A549 treated with AZD2906 at 1 μM for 4 hours (cell line): ENCODE data around the gene POLD1. TPM values are rescaled to one million over a fixed set of nuclear protein-coding genes. Genes with fewer than 3 reads are reported as not detected.

Source experiments
- total RNA-seq: library from RNA; stranded (reverse); fragments of 200-300 nt; extraction: Qiagen RNA extraction; gene quantifications from 5 replicates; pipeline ENCODE4 v1.2.3, GENCODE V29; 2022

Gene POLD1
- 48.0 to 80.8 TPM (median 75.0 TPM) in 5 replicates for total RNA-seq

DNA sequence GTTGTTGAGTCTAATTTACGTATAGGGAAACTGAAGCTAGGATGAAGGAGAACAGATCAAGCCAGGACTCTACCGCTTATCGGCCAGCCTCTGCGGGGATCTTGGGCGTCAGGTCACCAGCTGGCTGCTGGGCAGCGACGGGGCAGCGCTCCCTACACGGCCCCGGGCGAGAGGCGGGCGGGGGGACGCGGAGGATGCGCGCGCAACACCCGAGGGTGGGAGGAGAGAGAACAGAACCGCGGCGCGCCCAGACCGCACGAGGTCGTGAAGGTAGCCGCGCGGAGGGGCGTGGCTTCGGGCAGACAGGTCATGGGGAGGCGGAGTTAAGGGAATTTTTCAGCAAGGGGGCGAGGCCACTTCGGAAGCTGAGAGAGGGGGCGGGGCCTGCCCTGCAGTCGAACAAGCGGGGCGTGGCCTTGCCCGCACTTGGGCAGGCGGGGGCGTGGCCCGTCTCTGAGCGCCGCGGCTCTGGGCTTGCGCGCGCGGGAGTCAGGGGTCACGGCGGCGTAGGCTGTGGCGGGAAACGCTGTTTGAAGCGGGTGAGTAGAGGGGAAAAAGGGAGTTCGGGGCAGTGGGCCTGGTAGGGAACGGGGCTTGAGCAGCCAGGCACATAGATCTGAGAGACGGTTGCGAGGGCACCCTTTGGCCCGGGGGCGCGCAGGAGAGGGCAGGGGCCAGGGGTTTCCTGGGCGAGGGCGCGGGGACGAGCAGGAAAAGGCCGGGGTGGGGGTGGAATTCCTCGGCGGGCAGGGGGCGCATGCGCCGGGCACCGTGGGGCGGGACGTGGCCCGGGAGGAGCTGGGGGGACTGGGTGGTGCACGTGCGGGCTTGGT, at the start of gene POLD1:
Gene POLD1 (plus strand): TSS at position 496 of the 833 bp plus-strand sequence. CDS start 14,505 bp downstream, outside the sequence.

DNA sequence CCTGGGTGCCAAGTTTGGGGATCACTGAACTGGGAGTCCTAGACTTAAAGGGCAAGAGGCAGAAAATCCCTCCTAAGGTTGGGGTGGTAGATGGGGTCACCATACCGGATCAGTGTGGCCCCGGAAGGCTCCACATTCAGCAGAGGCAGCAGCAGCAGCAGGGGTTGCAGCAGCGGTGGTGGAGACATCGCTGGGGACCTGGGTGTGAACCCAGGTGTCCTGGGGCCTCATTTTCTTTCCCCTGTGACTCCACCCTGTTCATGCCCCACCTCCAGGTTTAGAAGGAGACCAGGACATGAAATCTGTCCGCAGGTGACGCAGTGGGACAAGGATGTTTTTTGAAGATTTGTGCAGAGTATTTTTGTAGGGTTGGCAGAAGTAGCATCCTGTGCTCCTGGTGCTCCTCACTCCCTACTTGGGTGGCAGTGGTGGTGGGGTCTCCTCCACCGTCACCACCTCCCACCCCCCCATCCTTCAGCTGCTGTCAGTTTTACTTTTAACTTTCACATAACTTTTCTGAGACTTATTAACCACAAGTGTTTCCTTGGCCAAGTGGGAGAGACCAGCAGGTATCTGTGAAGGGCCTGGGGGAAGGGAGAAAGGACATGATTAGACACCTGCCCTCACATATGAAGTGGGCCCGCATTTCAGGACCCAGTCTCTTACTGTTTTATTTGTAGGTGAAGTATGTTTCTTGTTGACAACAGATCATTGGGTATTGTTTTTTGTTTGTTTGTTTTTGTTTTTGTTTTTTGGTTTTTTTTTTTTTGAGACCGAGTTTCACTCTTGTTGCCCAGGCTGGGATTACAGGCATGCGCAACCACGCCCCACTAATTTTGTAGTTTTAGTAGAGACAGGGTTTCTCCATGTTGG, 18.5 kb upstream of the POLD1 start, which contains the start of gene NAPSA:
Gene NAPSA (minus strand): TSS at position 206 of the 873 bp plus-strand sequence. CDS start 18 bp downstream, at position 188.

DNA sequence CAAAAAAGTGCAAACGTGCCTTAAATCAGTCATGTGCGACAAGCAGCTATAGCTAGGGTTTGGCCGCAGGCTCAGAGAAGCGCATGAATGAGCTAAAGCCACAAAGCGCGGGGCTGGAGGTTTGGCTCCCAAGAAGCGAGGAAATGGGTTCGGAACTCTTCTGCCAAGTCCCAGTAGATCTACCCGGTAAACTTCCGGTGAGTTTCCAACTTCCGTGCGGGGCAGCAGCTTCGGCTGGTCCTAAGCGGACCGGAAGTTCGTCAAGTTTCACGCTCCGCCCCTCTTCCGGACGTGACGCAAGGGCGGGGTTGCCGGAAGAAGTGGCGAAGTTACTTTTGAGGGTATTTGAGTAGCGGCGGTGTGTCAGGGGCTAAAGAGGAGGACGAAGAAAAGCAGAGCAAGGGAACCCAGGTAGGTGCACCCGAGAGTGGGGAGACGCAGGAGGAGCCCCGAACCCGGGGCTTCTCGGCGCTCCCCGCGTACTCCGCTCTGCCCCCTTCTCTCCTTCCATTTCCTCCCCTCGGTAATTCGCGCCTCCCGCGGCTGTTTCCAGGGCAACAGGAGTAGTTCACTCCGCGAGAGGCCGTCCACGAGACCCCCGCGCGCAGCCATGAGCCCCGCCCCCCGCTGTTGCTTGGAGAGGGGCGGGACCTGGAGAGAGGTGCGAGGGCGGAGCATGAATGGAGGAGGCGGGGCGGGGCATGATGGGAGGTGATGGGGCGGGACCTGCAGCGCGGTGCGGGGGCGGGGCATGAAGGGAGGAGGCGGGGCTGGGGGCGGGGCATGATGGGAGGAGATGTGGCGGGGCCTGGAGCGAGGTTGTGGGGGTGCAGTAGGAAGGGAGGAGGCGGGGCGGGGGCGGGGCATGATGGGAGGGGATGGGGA, 7.7 kb upstream of the POLD1 start, which contains the start of gene NR1H2:
Gene NR1H2 (plus strand): TSS at position 292 of the 885 bp plus-strand sequence. CDS start 1,149 bp downstream, outside the sequence.

DNA sequence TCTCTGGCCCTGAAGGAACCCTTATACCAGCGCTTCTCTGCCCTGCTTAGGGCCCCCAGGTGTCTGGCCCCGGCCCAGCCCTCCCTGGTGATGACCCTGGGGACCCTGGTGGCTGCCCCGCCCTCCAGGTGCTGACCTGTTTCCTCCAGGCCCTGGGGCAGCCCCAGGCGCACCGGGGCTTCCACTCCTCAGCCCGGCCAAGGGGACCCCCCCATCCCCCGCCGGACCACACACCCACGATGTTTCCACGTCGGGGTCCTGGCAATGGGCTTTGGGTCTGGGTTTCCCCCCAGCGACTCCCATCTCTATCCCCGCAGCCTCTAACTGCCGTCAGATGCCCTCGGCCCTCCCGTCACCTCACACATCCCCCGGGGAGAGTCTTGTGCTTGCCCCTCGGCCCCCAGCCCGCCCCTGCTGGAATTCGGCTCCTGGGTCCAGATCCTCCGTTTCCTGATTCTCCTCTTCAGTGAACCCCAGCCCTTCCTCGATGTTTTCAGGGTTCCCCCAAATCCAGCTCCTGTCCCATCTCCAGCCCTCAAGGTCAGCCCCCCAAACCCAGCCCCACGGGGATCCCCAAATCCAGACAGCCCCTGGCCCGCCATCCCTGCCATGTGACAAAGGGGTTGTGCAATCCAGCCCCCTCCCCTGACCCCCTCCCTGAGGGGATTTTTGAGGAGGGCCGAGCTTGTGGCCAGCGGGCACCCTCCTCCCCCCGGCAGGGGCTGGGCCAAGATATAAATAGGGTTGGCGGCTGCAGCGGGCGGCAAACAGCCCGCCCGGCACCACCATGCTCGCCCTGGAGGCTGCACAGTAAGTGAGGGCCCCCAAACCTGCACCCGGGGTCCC, 34.3 kb downstream of the POLD1 start, which contains the start of gene SPIB:
Gene SPIB (plus strand): TSS at position 763 of the 846 bp plus-strand sequence. CDS start 25 bp downstream, at position 788.

DNA sequence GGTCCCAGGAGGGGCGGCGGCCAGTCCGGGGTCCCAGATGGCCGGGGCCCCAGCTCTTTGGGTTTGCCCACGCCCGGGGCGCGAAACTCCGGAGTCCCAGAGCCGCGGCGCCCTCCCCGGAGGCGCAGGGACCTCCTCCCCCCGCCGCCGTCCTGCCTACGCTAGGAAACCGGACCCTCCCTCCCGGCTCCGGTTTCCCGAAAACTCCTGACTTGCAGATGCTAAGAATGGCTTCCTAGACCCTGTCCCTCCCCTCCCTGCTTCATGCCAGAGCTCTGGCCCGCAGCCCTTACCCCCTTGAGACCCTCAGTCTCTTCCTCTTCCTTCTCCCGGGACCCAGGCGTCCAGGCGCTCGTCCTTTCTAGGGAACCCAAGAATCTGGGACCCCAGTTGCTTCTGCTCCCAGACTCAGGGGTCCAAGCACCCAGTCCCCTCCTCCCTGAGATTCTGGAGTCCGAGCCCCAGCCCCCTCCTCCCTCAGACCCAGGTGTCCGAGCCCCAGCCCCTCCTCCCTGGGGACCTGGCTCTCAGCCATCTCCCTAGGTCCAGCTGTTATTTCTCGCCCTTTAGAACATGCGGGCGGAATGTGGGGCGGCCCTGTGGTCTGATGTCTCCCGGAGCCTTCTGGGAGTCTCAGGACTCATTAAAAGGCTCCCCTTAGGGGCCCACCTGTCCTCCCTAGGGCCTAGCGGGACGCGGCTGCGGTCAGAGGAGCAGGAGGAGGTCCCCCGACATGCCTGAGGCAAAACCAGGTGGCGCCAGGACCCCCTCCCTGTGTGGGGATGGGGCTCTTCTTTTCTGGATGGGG, 48.3 kb downstream of the POLD1 start, which contains the start of gene MYBPC2:
Gene MYBPC2 (plus strand): TSS at position 672 of the 808 bp plus-strand sequence. CDS start 62 bp downstream, at position 734.

Other genes with a start within 250 kb of the POLD1 start
- not detected in 5 replicates for gene IZUMO2, start 221.1 kb upstream of the POLD1 start, total RNA-seq
- 5.3 to 6.4 TPM (median 5.8 TPM) in 5 replicates for gene MYH14, start 180.7 kb upstream of the POLD1 start, total RNA-seq
- 0.96 to 1.5 TPM (median 1.5 TPM) in 5 replicates for gene KCNC3, start 55.0 kb upstream of the POLD1 start, total RNA-seq
- 0.51 to 1.0 TPM (median 0.87 TPM) in 5 replicates for gene NAPSA, start 18.7 kb upstream of the POLD1 start, total RNA-seq
- gene NR1H2, start 7.9 kb upstream of the POLD1 start, total RNA-seq, result 63.9 to 82.3 TPM (median 79.4 TPM) in 5 replicates
- 0.06 to 0.27 TPM (median 0.24 TPM) in 5 replicates for gene SPIB, start 34.6 kb downstream of the POLD1 start, total RNA-seq
- gene MYBPC2, start 48.5 kb downstream of the POLD1 start, total RNA-seq, result not detected in 5 replicates
- gene EMC10, start 92.2 kb downstream of the POLD1 start, total RNA-seq, result 113 to 166 TPM (median 158 TPM) in 5 replicates
- gene GARIN5A, start 92.5 kb downstream of the POLD1 start, total RNA-seq, result 1.4 to 2.3 TPM (median 2.0 TPM) in 5 replicates
- gene JOSD2, start 126.8 kb downstream of the POLD1 start, total RNA-seq, result 53.8 to 91.0 TPM (median 86.2 TPM) in 5 replicates
- not detected in 5 replicates for gene ASPDH, start 129.6 kb downstream of the POLD1 start, total RNA-seq
- gene LRRC4B, start 184.1 kb downstream of the POLD1 start, total RNA-seq, result 0.41 to 0.55 TPM (median 0.44 TPM) in 5 replicates